NCI-H1436 treated with DMSO at 0.1 percent for 48 hours (cell line): Measurements from ENCODE around the gene SHC1.
"Not testable (repeated sequence)": the region's sequence is repeated elsewhere in the genome, so short reads cannot be mapped to it uniquely, and the experiment has no call there.

Experiments used
- DNase-seq: peaks from one replicate; lab custom pipeline; 2025; lab: John Stamatoyannopoulos, UW

The SHC1 gene

DNA sequence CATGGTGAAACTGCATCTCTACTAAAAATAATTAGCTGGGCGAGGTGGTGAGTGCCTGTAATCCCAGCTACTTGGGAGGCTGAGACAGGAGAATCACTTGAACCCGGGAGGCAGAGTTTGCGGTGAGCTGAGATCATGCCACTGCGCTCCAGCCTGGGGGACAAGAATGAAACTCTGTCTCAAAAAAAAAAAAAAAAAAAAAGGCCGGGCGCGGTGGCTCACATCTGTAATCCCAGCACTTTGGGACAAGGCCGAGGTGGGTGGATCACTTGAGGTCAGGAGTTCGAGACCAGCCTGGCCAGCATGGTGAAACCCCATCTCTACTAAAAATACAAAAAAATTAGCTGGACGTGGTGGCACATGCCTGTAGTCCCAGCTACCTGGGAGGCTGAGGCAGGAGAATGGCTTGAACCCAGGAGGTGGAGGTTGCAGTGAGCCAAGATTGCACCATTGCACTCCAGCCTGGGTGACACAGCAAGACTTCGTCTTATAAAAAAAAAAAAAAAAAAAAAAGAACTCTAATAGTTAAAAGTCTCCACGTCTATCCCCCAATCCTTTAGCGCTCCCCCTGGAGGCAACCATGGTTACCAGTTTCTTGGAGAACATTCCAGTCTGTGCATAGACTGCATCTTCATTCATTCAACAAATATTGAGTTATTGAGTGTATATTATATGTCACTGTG lies 24.9 kb upstream of the SHC1 start:
- not testable (repeated sequence) for DNase-seq

DNA sequence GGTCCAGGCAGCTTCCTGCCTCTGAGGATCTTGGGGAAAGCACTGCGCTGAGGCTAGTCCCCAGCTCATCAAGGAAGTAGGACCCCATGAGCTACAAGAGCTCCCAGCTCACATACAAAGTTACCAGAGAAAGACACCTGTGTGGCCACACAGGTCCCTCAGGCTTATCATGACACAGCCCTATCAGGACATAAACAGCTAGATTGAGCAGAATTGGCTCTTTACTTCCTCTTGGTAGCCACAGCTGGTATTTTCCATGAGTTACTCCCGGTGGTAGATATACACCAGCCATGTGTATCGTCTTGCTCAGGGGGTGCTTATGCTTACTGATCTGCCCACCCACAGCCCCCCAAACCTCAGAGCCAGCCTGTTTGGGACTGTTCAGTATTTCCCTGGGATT lies 24.0 kb upstream of the SHC1 start:
- DNase-seq: no peak

GRCh38 chr1:154994269-154994587 lies 23.7 kb upstream of the SHC1 start:
- no peak for DNase-seq

DNA sequence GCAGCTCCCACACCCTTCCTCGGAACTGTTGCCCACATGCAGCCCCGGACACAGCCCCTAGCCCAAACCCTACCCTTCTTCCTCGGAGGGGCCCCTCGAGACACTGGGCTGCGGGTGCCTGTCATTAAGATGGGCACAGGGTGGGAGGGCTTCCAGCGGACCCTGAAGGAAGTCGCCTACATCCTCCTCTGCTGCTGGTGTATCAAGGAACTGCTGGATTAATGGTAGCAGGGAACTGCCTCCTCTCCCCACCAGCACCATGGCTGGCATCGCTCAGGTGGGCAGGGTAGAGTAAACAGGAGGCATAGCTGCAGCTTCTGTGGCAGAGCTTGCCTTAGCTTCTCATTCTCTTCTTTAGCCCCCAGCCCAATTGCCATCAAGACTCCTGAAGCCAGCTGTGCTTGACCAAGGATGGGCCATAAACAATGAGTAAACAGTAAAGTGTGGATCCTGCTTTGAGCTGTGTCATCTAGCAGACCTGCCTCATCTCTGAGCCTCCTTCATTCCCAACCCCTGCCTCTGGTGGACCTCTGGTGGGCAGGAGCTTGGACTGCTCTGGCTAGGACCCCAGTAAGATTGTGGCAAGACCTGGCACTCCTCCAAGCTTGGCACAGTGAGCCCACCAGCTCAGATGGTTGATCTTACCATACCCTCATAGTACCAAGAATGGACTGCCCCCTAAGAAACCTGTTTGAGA lies 23.2 kb upstream of the SHC1 start, which contains the start of gene LENEP:
LENEP (plus strand) TSS at position 15 of the 697 bp plus-strand sequence; CDS start at position 37, 22 bp downstream.
- no peak for DNase-seq

DNA sequence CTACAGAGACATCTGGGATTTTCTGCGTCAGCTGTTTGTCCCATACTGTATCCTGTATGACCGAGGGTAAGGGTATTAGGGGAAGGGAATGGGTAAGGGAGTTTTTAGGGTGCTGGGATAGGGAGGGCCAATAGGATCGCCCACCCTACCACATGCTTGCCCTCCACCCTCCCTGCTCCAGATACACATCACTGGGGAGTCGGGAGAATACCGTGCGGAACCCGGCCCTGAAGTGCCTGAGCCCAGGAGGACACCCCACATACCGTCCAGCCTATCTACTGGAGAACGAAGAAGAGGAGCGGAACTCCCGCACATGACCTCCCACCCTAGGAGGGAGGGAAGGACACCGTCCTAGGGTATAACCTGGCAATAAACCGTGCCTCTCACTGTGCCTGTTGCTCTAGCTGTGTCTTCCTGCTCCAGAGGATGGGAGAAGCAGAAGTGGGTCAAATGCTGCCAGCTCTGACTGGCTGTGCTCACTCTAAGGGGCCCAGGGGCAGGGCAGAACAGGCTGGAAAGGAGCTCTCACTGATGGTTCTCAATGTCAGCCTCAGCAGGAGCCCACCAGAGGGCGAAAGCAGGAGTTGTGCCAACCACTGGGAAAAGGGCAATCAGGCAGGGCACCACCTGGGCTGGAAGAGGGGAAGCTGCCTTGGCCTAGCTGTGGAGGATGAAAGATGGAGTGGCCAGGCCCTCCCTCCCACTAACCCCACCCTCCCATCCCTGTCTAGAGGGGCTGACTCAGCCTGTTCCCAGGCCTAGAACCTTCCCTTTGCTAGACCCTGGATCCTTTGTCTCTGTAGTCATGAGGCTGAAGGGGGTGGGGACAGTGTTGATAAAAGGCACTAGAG lies 22.4 kb upstream of the SHC1 start:
- DNase-seq: no peak

DNA sequence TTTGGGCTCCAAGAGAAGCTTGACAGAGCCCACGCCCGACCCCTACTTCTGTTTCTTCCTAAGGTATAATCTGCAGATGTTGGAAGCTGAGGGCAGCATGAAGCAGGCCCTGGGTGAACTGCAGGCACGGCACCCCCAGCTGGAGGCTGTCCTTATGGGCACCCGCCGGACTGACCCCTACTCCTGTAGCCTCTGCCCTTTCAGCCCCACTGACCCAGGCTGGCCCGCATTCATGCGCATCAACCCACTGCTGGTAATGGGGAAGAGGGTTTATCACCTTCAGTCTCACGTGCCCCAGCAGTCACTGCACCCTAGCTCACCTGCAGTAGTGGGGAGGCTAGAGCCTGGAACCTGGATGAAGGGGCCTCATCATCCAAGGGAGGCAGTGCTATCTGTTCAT lies 19.7 kb upstream of the SHC1 start:
- no peak for DNase-seq

DNA sequence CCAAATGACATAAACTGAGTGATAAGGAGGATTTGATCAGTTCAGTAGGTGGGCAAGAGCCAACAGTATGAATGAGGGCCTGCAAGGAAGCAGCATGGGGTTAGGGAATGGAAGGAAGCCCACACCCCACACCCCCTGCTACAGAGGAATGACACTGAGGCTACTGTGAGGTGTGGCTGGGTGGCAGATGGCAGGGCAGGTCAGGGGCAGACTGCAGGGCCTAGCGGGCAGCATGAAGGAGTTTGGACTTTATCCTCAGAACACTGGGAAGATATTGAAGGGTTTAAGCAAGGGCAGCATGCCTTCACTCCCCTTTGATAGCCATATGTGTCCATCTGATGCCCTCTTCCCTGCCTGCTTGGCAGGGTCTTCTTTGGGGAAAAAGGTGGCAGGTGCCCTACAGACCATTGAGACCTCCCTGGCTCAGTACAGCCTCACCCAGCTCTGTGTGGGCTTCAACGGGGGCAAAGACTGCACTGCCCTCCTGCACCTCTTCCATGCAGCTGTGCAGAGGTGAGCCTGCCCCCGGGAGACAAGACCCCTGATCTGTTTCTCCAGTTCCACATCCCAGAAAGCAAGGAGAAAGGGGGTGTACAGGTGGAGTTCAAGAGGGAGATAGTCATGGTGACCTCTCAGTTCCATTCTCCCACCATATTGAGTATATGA lies 18.8 kb upstream of the SHC1 start:
- DNase-seq: no peak

GRCh38 chr1:154988058-154988954 lies 17.8 kb upstream of the SHC1 start:
- DNase-seq: no peak

DNA sequence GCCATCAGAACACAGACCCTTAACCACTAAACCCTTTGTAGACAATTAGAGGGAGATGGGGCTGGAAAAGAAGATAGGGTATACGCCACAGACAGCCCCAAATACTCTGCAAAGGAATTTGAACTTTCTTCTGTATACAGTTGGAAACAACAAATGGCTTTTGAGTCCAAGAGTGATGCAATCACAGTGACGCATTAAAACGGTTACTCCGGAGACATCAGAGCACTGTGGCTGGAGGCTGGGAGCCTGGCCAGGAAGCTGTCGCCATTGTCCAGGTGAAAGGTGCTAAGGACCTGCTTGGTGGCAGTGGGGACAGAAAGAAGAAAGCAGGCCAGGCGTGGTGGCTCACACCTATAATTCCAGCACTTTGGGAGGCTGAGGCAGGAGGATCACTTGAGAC lies 16.8 kb upstream of the SHC1 start:
- DNase-seq: no peak

GRCh38 chr1:154986736-154987135 lies 16.2 kb upstream of the SHC1 start:
- DNase-seq: not testable (repeated sequence)

DNA sequence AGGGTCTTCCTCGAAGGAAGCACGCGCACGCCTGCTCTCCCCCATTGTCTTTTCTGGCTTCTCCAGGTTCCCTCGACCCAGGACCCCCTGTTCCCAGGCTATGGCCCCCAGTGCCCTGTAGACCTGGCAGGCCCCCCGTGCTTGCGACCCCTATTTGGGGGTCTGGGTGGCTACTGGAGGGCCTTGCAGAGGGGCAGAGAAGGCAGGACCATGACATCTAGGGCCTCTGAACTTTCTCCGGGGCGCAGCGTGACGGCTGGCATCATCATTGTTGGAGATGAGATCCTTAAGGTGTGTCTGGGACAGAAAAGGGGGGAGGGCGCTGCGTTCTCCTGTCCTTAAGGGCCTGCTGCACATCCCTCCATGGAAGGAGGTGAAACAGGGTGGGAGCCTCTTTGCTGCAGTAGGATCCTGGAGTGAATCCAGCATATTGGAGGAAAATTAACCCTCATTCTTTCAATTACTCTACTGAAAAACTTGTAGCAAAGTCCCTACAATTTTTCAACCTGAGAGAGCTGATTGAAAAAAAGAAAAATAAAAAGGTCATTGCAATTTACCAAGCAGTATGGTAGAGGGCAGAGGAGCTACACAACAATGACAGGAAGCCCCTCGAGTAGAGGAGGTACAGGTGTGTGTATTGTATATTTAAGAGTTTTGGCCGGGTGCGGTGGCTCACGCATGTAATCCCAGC lies 13.4 kb upstream of the SHC1 start:
- DNase-seq: no peak

DNA sequence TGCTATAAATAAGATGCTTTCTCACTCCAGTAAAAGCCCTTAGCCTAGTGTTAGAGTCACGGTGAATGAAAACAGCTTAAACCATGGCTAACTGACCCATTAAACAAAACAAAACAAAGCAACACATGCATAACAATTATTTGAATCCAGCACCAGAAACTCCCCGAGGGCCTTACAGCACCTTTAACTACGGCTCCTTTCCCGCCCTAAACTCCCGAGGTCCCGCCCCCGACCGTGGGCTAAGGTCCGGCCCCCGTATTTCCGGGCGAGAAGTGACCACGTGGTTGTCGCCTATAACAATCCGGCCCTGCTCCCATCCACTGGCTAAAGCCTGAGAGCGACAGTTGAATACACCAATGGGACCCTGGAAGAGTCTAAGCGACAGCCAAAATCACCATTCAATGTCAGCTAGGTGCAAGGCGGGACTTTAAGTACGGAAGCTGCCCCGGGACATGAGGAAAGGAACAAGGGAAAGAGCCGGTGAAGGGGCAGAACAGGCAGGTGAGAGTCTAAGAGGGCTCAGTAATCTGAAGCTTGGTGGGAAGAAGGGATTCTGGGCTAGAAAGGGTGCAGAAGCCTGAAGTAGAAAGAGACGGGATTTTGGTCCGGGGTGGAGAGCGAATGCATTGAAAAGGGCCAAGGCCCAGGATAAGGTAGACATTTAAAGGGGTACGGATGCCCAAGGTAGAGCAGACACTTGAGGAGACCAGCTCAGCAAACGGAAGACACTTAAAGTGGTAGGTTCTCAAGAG lies 12.5 kb upstream of the SHC1 start, which contains the start of gene FLAD1:
FLAD1 (plus strand) TSS at position 448 of the 752 bp plus-strand sequence. CDS start 351 bp downstream, outside the sequence.
- DNase-seq: peak; percentile 99

DNA sequence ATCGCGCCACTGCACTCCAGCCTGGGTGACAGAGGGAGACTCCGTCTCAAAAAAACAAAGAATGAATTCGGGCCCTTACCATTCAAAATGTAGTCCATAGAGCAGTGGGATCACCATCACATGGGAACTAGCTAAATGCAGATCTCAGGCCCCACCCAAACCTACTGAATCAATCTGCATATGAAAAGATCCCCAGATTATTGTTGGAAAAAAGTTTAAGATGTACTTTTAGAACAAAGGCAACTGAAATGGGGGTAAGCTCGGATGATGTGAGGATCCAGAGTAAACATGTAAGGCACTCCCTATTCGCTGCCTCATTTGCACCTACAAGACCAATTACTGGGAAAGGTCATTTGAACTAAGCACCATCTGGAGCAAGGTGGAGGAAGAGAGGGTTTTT lies 11.8 kb upstream of the SHC1 start:
- no peak for DNase-seq

- no peak for DNase-seq
These were observed 7.8 kb upstream of the SHC1 start for GRCh38 chr1:154978360-154978759.

- not testable (repeated sequence) for DNase-seq
These were observed 7.2 kb upstream of the SHC1 start for GRCh38 chr1:154977762-154978161.

- DNase-seq: no peak
These were observed 5.0 kb upstream of the SHC1 start for GRCh38 chr1:154975409-154976059.

DNA sequence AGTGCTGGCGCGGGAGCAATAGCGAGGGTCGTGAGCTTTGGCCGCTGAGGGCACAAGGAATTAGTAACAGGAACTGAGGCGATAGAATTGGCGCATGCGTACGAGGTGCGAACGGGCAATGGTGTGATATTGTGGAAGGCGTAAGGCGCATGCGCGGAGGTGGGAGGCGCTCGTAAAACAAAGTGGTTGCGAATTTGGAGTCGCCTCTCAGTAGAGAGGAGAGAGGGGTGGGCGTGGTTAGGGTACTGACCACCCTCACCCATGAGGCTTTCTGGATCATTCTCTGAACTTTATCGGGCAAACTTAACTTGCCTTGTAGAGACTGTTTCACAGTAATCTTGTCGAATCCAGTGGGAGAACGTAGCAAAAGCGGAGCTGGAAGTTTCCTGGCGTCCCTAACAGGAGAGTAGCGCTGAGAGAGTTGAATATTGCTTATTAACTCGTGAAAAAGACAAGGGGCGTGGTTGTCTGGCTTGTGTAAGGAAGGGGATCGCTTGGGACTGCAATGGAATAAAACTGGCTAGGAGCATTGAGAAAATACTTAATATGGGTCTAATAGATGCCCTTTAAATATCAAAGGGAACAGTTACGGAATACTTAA lies 4.4 kb upstream of the SHC1 start:
- peak; percentile 89 for DNase-seq

GRCh38 chr1:154974102-154974807 lies 3.7 kb upstream of the SHC1 start, which contains the start of gene CKS1B:
Gene CKS1B, plus strand, starts transcription at chr1:154974681. Its CDS starts 65 bp downstream, at chr1:154974746.
- peak; percentile 100 for DNase-seq
